K562 (cell line): ENCODE measurements around the gene XIRP2. TPM values are rescaled to one million over a fixed set of nuclear protein-coding genes. Genes with fewer than 3 reads are reported as not detected.

ENCODE experiments used
- ATAC-seq: fragments of 200-7000 bp; cut with Tn5 transposase; 3 replicates; pipeline ENCODE4 v1.9.1; 2020; ENCODE audit warnings: moderate library complexity
- BruUV-seq: library from RNA; stranded (reverse); fragments of 400-500 nt; replicated peaks from 2 replicates; lab custom pipeline; 2021; lab: Mats Ljungman, UMichigan
- CTCF ChIA-PET: fragments of 300-600 bp; formaldehyde crosslinking; extraction: SDS; loops from one replicate; lab custom pipeline; 2021; ENCODE audit warnings: low intra/inter-chr PET ratio; lab: Yijun Ruan, JAX
- POLR2A ChIA-PET: fragments of 300-600, 350-650 bp; sonication (Branson Sonifier 250); formaldehyde crosslinking; extraction: SDS; loops from one replicate; lab custom pipeline; 2021; ENCODE audit warnings: antibody characterized with exemption, inconsistent platforms; lab: Yijun Ruan, JAX
- DNase-seq, 4 experiments: peaks; one replicate each; pipeline versions ENCODE4 v3.0.0 to v3.0.0-alpha.2; 2011 to 2018; ENCODE audit warnings: low spot score in 3 of 4, mixed read lengths in 3 of 4; ENCODE audit errors: extremely low read depth in 1 of 4
- FAIRE-seq: peaks from 2 replicates; lab custom pipeline; 2011; peaks lifted over from hg19 to GRCh38; lab: Jason Lieb, UNC
- H2AFZ ChIP-seq: 2 replicates; pipeline ENCODE4 v1.6.0; 2011; ENCODE audit warnings: low read depth, low read length, control low read depth, inconsistent platforms
- H3K27ac ChIP-seq: fragments of 200-600 bp; 3 replicates; pipeline ENCODE4 v1.8.0; 2011; ENCODE audit warnings: low read depth, mild to moderate bottlenecking, control low read depth, inconsistent platforms, low read length, moderate library complexity, mixed read lengths; ENCODE audit errors: extremely low read depth
- H3K27me3 ChIP-seq, 2 experiments: fragments of 300-600 bp in 1 of 2; 2 replicates in 1 of 2; 3 replicates in 1 of 2; pipeline versions ENCODE4 v1.6.0 to v1.8.0; 2011; ENCODE audit warnings: inconsistent platforms in 2 of 2, low read length in 2 of 2, mild to moderate bottlenecking in 1 of 2, mixed read lengths in 1 of 2, moderate library complexity in 1 of 2; ENCODE audit not compliant: control insufficient read depth in 2 of 2, insufficient read depth in 2 of 2
- H3K36me3 ChIP-seq: fragments of 300-600 bp; 3 replicates; pipeline ENCODE4 v1.8.0; 2011; ENCODE audit warnings: mild to moderate bottlenecking, low read length, inconsistent platforms; ENCODE audit not compliant: control insufficient read depth, insufficient read depth
- H3K4me1 ChIP-seq, 2 experiments: fragments of 200-600 bp in 1 of 2; replicated peaks in 1 of 2; 2 replicates in 1 of 2; 3 replicates in 1 of 2; pipeline versions ENCODE4 v1.5.1 to v1.8.0; 2011; ENCODE audit warnings: inconsistent platforms in 2 of 2, low read length in 2 of 2, mild to moderate bottlenecking in 1 of 2, mixed read lengths in 1 of 2, moderate library complexity in 1 of 2; ENCODE audit not compliant: control insufficient read depth in 2 of 2, insufficient read depth in 2 of 2
- H3K4me2 ChIP-seq: 2 replicates; pipeline ENCODE4 v1.6.1; 2011; ENCODE audit warnings: low read length, control low read depth, inconsistent platforms, mixed read lengths; ENCODE audit not compliant: insufficient read depth
- H3K4me3 ChIP-seq: fragments of 200-600 bp; sonication (generic), shearing (Covaris generic); 2 replicates; pipeline ENCODE4 v1.5.1; 2016; ENCODE audit warnings: control low read depth, inconsistent platforms
- H3K79me2 ChIP-seq: fragments of 200-600 bp; 3 replicates; pipeline ENCODE4 v1.8.0; 2011; ENCODE audit warnings: low read length, inconsistent platforms; ENCODE audit not compliant: control insufficient read depth, insufficient read depth
- H3K9ac ChIP-seq, 2 experiments: 2 replicates each; pipeline versions ENCODE4 v1.6.0 to v1.6.1; 2011; ENCODE audit warnings: low read depth in 2 of 2, low read length in 2 of 2, control low read depth in 1 of 2, inconsistent platforms in 1 of 2, mild to moderate bottlenecking in 1 of 2, mixed read lengths in 1 of 2; ENCODE audit not compliant: insufficient read depth in 1 of 2
- H3K9me1 ChIP-seq: one replicate; pipeline ENCODE4 v1.6.0; 2011; ENCODE audit warnings: inconsistent platforms, mild to moderate bottlenecking, low read length, moderate library complexity; ENCODE audit not compliant: control insufficient read depth, insufficient read depth
- H3K9me3 ChIP-seq: replicated peaks from 2 replicates; pipeline ENCODE4 v1.5.1; 2011; ENCODE audit warnings: low read depth, low read length, inconsistent platforms; ENCODE audit not compliant: control insufficient read depth, insufficient read depth
- H4K20me1 ChIP-seq: replicated peaks from 2 replicates; pipeline ENCODE4 v1.6.1; 2011; ENCODE audit warnings: low read length, inconsistent platforms, mixed read lengths; ENCODE audit not compliant: control insufficient read depth, insufficient read depth
- ARID2 ChIP-seq: fragments of 450-650 bp; IDR thresholded peaks from 2 replicates; pipeline ENCODE4 v1.6.1; 2017; ENCODE audit warnings: antibody characterized with exemption, mild to moderate bottlenecking
- CHD1 ChIP-seq: fragments of 200-600 bp; sonication (generic); IDR thresholded peaks from one replicate; pipeline ENCODE4 v1.6.1; 2012; ENCODE audit warnings: mild to moderate bottlenecking, moderate library complexity, low read length, inconsistent platforms
- DMBX1 ChIP-seq: fragments of 250-450 bp; sonication (Bioruptor Pico); IDR thresholded peaks from 2 replicates; pipeline ENCODE4 v1.8.0; 2022; ENCODE audit warnings: inconsistent platforms, mild to moderate bottlenecking, moderate library complexity, borderline replicate concordance
- ERF ChIP-seq: fragments of 450-650 bp; formaldehyde crosslinking; IDR thresholded peaks from 2 replicates; pipeline ENCODE4 v1.4.0; 2020; ENCODE audit warnings: mild to moderate bottlenecking, mixed read lengths
- GABPA ChIP-seq: fragments of 200-800 bp; sonication (Bioruptor generic); conservative IDR thresholded peaks from 2 replicates; pipeline ENCODE4 v1.6.1; 2016; ENCODE audit warnings: low read depth, missing genetic modification characterization, missing compliant biosample characterization
- GTF3C2 ChIP-seq: IDR thresholded peaks from 3 replicates; pipeline ENCODE4 v1.6.1; 2011; ENCODE audit warnings: borderline replicate concordance, mild to moderate bottlenecking, moderate library complexity; ENCODE audit not compliant: insufficient read length; ENCODE audit errors: extremely low read depth
- HSF4 ChIP-seq: fragments of 250-450 bp; sonication (Bioruptor Pico); IDR thresholded peaks from 2 replicates; pipeline ENCODE4 v2.1.2; 2022; ENCODE audit warnings: mild to moderate bottlenecking, moderate library complexity, borderline replicate concordance
- MED1 ChIP-seq: sonication (generic); formaldehyde crosslinking; IDR thresholded peaks from 2 replicates; pipeline ENCODE4 v1.8.1; 2023; ENCODE audit warnings: missing genetic modification reagents, borderline replicate concordance
- NR2F6 ChIP-seq: fragments of 450-650 bp; formaldehyde crosslinking; IDR thresholded peaks from 2 replicates; pipeline ENCODE4 v1.4.0; 2020; ENCODE audit warnings: mild to moderate bottlenecking
- SUPT5H ChIP-seq: fragments of 450-650 bp; IDR thresholded peaks from 2 replicates; pipeline ENCODE4 v1.6.1; 2016
- TFE3 ChIP-seq: fragments of 450-650 bp; formaldehyde crosslinking; IDR thresholded peaks from 2 replicates; pipeline ENCODE4 v1.4.0; 2020; ENCODE audit warnings: mild to moderate bottlenecking, mixed read lengths
- ZNF184 ChIP-seq: sonication (generic); formaldehyde crosslinking; IDR thresholded peaks from 2 replicates; pipeline ENCODE4 v1.5.0; 2020; ENCODE audit warnings: missing genetic modification reagents
- ZNF311 ChIP-seq: fragments of 250-450 bp; sonication (Bioruptor Pico); IDR thresholded peaks from 2 replicates; pipeline ENCODE4 v1.4.0; 2020; ENCODE audit warnings: mild to moderate bottlenecking, moderate library complexity
- whole genome bisulfite sequencing: fragments of 100-300 bp; shearing (Covaris generic); methylation state at CpG from one replicate; pipeline ENCODE4 v1.1.6; 2016; ENCODE audit warnings: low coverage, mixed read lengths; ENCODE audit not compliant: insufficient coverage; ENCODE audit errors: missing lambda C conversion rate; 5-methylcytosine and 5-hydroxymethylcytosine counted together
- in situ Hi-C: fragments of 300-500 bp; cut with MboI; formaldehyde crosslinking; loops from 4 replicates; pipeline ENCODE4 v1.15.0; 2018; ENCODE audit warnings: inconsistent platforms, mixed read lengths
- intact Hi-C: fragments of 100-400 bp; cut with micrococcal nuclease; formaldehyde crosslinking; loops from 2 replicates; pipeline ENCODE4 v1.14.2; 2022
- polyA plus RNA-seq, 8 experiments: library from polyadenylated mRNA; depleted of rRNA in 4 of 8; stranded (reverse) in 5 of 8; unstranded in 3 of 8; fragments of >200 nt; fragmentation: Nextera tagmentation in 2 of 8; fragmentation: Illumina TruSeq in 1 of 8; extraction: Ambion mirVana in 2 of 8; extraction: Trizol in 1 of 8; gene quantifications; 2 replicates each; pipeline versions ENCODE4 v1.2.1 to v1.2.3, GENCODE V29; 2011 to 2014; ENCODE audit warnings: inconsistent platforms in 1 of 8, missing spikeins in 1 of 8
- total RNA-seq, 7 experiments: library from RNA; depleted of rRNA in 6 of 7; stranded (reverse); fragments of >200 nt in 6 of 7; fragmentation: Illumina TruSeq in 2 of 7; extraction: Trizol in 2 of 7; gene quantifications; 2 replicates each; pipeline versions ENCODE4 v1.2.1 to v1.2.3, GENCODE V29; 2011 to 2021; ENCODE audit warnings: low replicate concordance in 1 of 7

The XIRP2 gene
- total and polyA plus RNA-seq, 9 of the 15 experiments (the other 6 are each of a cell fraction or from before 2014, with no cell fraction given), result 0.04 to 0.10 (median 0.04) TPM; not detected in 2

DNA sequence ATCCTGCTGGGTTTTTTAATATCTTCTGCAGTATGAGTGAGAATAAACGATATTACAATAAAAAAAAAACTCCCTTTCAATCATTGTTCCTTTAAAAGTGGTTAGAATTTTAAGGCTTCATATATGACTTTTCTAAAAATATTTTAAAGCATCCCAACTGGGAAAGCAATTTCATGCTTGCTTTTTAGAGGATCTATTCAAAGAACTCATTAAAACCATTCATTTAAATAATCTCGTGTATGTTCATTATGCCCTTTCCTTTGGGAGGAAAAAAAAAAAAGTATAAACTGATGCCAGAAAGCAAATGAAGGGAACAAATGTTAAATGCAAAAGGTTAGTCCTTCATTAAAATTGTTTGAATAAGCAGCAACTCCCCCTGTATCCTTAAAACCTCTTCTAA, 81.2 kb downstream of the XIRP2 start:
- DNase-seq (no peak), FAIRE-seq (no peak), ATAC-seq (no peak)
- Histone ChIP-seq H3K36me3 (no peaks in the 10 kb centered on the region), H3K9ac (no peak overlapping the region), H3K9me1 (no peaks in the 10 kb centered on the region), H3K9me3 (no peaks in the 10 kb centered on the region), H4K20me1 (no peaks in the 10 kb centered on the region), H3K4me3 (no peak overlapping the region), H3K27ac (no peak overlapping the region), H2AFZ (no peak overlapping the region), H3K4me2 (no peak overlapping the region), H3K4me1 (no peaks in the 10 kb centered on the region), H3K79me2 (no peaks in the 10 kb centered on the region), H3K27me3 (no peaks in the 10 kb centered on the region)
- intact Hi-C loops (no loop called here), in situ Hi-C loops (no loop called here)
- ChIA-PET CTCF (no interaction called here), POLR2A (no interaction called here)
- no TSS peak for BruUV-seq
- TF ChIP-seq GABPA (tag), result no peak
- no peak for TF ChIP-seq TFE3 (CRISPR knock-in tag)
- no peak for TF ChIP-seq ZNF311
- TF ChIP-seq SUPT5H, result no peak
- TF ChIP-seq ARID2, result no peak
- TF ChIP-seq HSF4 (CRISPR knock-in tag), result no peak
- TF ChIP-seq DMBX1, result no peak
- no peak for TF ChIP-seq ZNF184 (CRISPR knock-in tag)
- TF ChIP-seq CHD1, result no peak
- TF ChIP-seq ERF (CRISPR knock-in tag), result no peak
- TF ChIP-seq NR2F6, result no peak
- no peak for TF ChIP-seq GTF3C2
- no peak for TF ChIP-seq MED1 (CRISPR knock-in tag)
- WGBS, result 3% methylated on average over 2 of the region's 2 CpGs
